Stimulated activated CD4-positive, alpha-beta T cell treated with anti-CD3 and anti-CD28 coated beads, Interleukin-1b, Interleukin-23, amount 100 ng/mL, for 24 hours (primary cell): ENCODE data around the gene SLC22A23.

Experiments
- DNase-seq, 4 experiments: peaks; one replicate each; pipeline ENCODE4 v3.0.0-alpha.2; 2020; ENCODE audit warnings: low read depth in 4 of 4, low spot score in 1 of 4

Gene SLC22A23

GRCh38 chr6:3372912-3373554 lies 83.8 kb downstream of the SLC22A23 start:
- DNase-seq, result no peak

GRCh38 chr6:3372184-3372846 lies 84.5 kb downstream of the SLC22A23 start:
- no peak for DNase-seq

DNA sequence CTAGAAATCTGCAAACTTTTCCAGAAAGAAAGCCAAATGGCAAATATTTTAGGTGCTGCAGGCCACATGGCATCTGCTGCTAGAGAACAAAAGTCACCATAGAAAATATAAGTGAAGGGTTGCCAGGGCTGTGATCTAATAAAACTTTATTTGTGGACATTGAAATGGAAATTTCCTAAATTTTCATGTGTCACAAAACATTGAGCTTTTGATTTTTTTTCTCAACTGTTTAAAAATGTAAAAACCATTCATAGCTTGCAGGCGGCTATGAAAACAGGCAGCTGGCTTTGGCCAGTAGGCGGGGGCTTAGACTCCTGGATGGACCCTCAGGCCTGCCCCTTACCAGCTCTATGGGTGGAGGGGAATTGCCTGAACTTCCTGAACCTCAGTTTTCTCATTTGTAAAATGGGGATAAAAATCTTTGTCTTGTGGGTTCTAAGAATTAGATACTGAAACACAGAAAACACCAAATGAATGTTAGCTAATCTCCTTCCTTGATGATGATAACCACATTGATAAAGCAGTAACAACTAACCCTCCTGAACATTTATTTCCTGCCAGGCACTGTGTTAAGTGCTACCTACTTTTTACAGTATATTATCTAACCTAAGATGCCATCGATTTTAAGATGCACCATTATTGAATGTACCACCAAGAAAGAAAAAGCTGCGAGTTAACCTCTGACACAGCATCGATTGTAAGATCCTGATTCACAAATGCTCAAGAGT lies 85.5 kb downstream of the SLC22A23 start:
- no peak for DNase-seq

DNA sequence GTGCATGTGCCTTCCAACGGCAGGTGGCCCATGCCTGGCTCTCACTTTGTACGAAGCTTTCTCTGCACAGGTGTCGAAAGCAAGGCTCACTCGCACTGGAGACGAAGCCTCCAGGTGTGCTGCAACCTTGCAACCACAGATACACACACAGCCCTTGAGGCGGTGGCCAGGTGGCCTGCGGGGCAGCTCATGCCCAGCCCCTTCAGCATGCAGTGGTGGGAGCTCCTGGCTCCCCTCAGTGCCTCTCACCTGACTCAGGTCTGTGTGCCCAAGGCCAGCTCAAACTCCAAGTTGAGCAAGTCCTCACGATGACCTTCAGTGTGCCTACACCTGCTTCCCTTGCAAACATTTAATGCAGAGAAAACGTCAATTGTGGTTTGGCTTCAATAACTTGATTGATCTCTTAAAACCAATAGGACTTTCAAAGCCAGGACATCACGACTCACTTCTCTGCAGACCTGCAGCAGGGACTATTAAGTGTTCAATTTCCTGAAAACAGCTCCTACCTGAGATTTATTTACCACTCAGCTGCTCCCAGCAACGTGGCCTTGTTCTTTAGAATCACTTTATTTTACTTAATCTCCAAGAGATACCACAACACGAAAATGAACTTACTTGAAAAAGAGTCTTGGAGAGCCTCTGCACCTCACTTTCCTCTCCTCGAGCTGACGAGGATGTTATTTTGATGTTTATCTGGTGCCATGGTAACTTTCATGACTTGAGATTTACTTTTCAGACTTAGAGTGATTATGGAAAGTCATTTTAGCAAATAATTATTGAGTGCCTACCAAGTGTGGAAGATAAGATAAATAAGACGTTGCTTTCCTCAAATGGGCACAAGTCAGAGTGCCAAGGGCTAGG lies 86.3 kb downstream of the SLC22A23 start:
- no peak for DNase-seq

DNA sequence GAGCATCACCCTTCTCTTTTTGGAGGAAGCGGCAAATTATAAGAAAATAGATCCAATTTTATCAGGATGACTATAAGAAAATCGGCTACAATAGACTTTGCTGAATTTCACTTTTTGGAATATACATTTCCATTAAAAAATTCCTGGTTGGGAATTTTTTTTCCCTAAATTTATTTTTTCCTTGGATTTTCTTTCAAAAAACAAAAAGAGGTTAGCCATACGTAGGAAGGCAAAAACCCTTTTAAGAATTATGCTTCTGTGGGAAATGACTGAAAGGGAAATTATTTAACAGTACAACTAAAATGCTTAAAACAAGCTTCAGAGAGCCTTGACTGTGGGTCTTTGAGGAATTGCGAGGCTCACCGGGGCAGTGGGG lies 86.9 kb downstream of the SLC22A23 start:
- no peak for DNase-seq

DNA sequence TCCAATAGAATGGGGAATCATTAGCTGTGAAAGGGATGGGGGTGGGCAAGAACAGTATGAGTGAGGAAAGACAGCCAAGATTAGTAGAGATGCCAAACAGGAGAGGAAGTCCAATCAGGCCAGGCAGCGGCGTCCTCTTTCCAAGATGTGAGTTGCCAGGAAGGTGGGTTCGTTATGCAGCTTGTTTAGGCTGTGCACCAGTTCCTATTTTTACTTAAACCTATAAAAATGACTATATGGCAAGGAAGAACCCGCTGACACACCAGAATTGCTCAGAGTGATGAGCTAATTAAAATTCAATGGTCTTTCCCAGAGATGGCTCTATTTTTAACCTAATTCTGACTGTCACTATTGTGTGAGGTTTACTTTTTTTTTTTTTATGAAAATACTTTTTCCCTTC lies 88.2 kb downstream of the SLC22A23 start:
- DNase-seq, result no peak

DNA sequence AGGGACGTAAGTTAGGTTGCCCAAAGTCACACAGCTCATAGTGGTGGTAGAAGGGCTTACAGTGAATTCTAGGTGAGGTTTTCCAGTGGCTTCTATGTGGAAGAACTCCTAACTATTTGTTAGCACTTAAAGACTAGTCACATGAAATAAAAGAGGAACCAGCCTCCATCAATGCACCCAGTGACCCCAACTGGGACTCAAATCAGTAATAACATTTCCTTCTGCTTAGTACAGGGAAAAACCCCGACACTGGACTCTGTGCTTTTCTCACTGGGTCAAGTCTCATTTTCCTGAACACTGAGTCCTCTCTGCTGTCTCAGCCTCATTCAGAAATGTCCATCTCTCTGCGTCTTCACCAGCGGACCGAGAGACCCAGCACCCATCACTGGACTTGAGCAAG lies 89.2 kb downstream of the SLC22A23 start:
- no peak for DNase-seq

DNA sequence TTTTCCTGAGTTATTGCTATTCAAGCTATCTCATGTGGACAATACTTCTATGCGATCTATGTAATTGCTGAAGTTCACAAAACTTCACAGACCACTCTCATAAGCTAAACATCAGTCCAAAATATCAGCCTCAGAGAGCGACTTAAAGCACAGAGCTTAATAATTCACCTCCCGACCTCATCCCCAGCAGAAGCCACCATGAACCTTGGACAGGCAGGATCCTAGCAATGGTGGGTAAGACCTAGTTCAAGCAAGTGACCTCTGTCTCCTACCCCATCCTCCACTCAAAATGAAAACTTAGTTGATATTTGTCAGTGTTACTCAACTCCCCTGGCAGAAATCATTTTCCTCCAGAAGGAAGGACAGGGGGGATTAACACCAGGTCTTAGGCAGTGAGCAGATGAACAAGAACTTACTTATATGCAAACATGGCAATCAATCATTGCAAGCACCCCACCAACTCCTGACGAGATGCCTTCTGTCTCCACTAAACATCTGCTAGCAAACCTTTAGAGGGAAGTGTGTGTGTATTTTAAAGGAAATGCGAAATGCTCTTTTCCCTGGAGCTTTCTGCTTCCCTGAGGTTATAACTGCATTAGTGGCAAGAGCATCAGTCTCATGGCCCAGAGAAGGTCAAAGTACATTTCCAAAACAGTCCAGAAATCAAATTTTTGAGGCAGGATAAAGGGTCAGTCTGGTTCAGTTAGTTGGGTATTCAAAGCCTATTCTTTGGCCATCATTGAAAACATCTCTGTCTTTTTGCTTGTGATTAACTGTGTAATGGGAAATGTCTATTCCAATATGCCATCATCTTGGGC lies 90.0 kb downstream of the SLC22A23 start:
- no peak for DNase-seq

- DNase-seq, result no peak
Measured at GRCh38 chr6:3364391-3364790, 92.5 kb downstream of the SLC22A23 start.

DNA sequence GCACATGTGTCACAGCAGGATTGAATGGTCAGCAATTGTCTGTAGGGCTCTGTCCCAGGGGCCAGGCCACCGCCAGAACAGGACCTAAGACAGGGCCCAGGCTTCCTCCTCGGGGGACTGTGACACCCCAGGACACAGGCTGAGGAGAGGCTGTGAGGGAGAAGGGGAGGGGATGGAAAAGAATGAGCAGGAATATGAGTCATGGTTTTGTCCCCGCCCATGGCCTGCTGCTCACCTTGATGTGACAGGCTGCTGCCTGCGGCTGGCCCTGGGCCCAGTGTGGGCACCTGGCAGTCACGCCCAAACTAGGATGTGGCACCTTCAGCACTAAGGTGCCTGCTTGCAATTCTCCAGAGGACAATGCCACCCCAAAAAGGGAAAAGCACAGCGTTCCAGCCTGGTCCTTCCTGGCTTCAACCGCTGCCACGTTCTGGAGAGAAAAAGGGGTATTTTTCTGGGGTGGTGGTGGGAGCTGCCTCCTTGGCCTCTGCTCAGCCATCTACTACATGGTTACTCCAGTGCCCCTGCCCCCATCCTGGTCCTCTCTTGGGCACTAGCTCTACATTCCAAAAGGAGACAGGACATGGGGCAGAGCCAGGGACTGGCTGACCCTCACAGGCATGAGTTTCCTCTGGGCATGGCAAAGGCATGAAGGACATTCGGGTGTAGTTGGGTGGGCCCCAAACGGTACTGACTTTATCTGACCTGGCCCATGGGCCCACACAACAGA lies 93.4 kb downstream of the SLC22A23 start:
- no peak for DNase-seq

GRCh38 chr6:3361312-3362037 lies 95.4 kb downstream of the SLC22A23 start:
- DNase-seq, result no peak

DNA sequence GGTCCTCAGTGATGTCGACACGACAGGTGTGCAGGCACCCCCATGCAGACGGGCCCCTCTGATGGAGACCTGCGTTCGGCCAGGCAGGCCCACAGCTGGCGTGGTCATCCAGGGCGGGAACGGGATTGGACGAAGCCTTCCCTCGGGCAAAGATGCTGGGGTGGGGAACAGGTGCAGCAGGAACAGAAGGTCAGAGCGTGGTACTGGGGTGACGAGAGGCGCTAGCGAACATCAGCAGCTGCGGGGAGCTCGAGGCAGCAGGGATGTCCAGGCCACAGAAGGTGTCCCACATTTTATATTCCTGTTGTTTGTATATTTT lies 96.2 kb downstream of the SLC22A23 start:
- DNase-seq, result no peak

GRCh38 chr6:3359973-3360726 lies 96.7 kb downstream of the SLC22A23 start:
- DNase-seq, result no peak

- DNase-seq, result no peak
Measured at GRCh38 chr6:3359101-3359752, 97.6 kb downstream of the SLC22A23 start.

DNA sequence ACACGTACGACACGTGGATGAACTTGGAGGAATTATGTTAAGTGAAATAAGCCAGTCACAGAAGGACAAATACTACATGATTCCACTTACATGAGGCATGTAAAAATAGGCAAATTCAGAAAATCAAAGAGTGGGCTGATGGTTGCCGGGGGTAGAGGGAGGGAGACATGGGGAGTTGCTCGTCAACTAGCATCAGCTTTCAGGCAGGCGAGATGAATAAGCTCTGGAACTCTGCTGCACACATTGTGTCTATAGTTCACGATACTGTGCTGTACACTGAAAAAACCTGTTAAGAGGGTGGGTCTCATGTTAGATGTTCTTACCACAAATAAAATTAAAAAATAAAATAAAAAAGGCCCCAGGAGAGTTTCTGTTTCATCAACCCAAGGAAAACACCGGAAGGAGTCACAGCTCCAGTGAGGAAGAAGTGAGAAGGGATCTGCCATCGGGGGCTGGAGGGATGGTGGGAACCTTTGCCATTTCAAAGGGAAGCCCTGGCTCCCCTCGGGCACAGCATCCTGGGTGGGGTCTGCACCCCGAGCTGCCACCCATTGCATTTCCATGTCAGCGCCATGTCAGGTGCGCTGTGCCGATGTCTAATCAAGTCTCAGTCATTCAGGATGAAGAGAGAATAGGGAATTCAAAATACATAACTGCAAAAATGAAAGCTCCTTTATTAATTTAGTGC lies 98.3 kb downstream of the SLC22A23 start:
- no peak for DNase-seq

- no peak for DNase-seq
Measured at GRCh38 chr6:3357678-3358077, 99.2 kb downstream of the SLC22A23 start.

GRCh38 chr6:3356824-3357420 lies 99.9 kb downstream of the SLC22A23 start:
- no peak for DNase-seq
